Measurements from ENCODE around the gene FSIP1. TPM values are rescaled to one million over a fixed set of nuclear protein-coding genes. Genes with fewer than 3 reads are reported as not detected.

The FSIP1 gene
- total and polyA plus RNA-seq, 9 of the 15 experiments (the other 6 are each of a cell fraction or from before 2014, with no cell fraction given): 0.07 to 0.51 (median 0.29) TPM

GRCh38 chr15:39706206-39706605, 76.4 kb downstream of the FSIP1 start (continued):
- TF ChIP-seq ZBTB40 (IDR thresholded peaks at IDR 0.05) (no peak), ZBTB40 (CRISPR knock-in tag; IDR thresholded peaks at IDR 0.05) (no peak), ATF3 (IDR thresholded peaks at IDR 0.05) (peak; percentile 32), ATF3 (CRISPR knock-in tag; conservative IDR thresholded peaks at IDR 0.05) (no peak), FOXA1 (IDR thresholded peaks at IDR 0.05; ENCODE audit: borderline replicate concordance) (no peak), ZNF316 (IDR thresholded peaks at IDR 0.05) (peak; percentile 89), TGIF2 (CRISPR knock-in tag; IDR thresholded peaks at IDR 0.05) (no peak), CBFA2T3 (IDR thresholded peaks at IDR 0.05) (no peak), ZNF551 (CRISPR knock-in tag; IDR thresholded peaks at IDR 0.05) (no peak), TBL1XR1 (IDR thresholded peaks at IDR 0.05; ENCODE audit: low read length in 2 of 2) (no peak), PATZ1 (CRISPR knock-in tag; IDR thresholded peaks at IDR 0.05; ENCODE audit: borderline replicate concordance) (no peak), PRPF4 (IDR thresholded peaks at IDR 0.05; ENCODE audit: insufficient read depth, low read depth, low read length, poor library complexity, severe bottlenecking) (no peak), MAFG (tag; conservative IDR thresholded peaks at IDR 0.05) (peak; percentile 43; the same call in 1 of the 2 replicates), ZBTB43 (CRISPR knock-in tag; IDR thresholded peaks at IDR 0.05) (no peak), PHTF2 (CRISPR knock-in tag; IDR thresholded peaks at IDR 0.05) (no peak), SRSF7 (optimal IDR thresholded peaks at IDR 0.05; ENCODE audit: low read depth, low read length) (no peak), RCOR1 (IDR thresholded peaks at IDR 0.05; ENCODE audit: borderline replicate concordance in 1 of 2, low read depth in 2 of 2, low read length in 2 of 2) (no peak)

Data from K562 (cell line).